Osteocyte (in vitro differentiated cells): ENCODE results near the gene RBMS3. TPM values are rescaled to one million over a fixed set of nuclear protein-coding genes. Genes with fewer than 3 reads are reported as not detected.
A peak's percentile ranks its signal among the peaks of the same experiment; 100 is the strongest.

Experiments used
- DNase-seq: peaks from one replicate; pipeline ENCODE4 v3.0.0; 2021; ENCODE audit warnings: mixed read lengths; ENCODE audit not compliant: unreplicated experiment; ENCODE audit errors: extremely low spot score
- H3K27ac Mint-ChIP-seq: one replicate; pipeline ENCODE4 v1.8.0; 2021; ENCODE audit warnings: mild to moderate bottlenecking, mixed read lengths; ENCODE audit not compliant: unreplicated experiment
- H3K27me3 Mint-ChIP-seq: one replicate; pipeline ENCODE4 v1.8.0; 2021; ENCODE audit warnings: mixed read lengths; ENCODE audit not compliant: unreplicated experiment
- H3K36me3 Mint-ChIP-seq: one replicate; pipeline ENCODE4 v1.8.0; 2021; ENCODE audit warnings: mixed read lengths; ENCODE audit not compliant: unreplicated experiment
- H3K4me1 Mint-ChIP-seq: one replicate; pipeline ENCODE4 v1.8.0; 2021; ENCODE audit warnings: mixed read lengths; ENCODE audit not compliant: unreplicated experiment
- H3K4me3 Mint-ChIP-seq: one replicate; pipeline ENCODE4 v1.8.0; 2021; ENCODE audit warnings: mild to moderate bottlenecking, moderate library complexity, mixed read lengths; ENCODE audit not compliant: unreplicated experiment
- H3K9me3 Mint-ChIP-seq: one replicate; pipeline ENCODE4 v1.8.0; 2021; ENCODE audit warnings: mixed read lengths; ENCODE audit not compliant: unreplicated experiment
- CTCF ChIP-seq: fragments of 200-600 bp; sonication (generic); IDR thresholded peaks from 2 replicates; pipeline ENCODE4 v1.5.0; 2021; ENCODE audit warnings: antibody characterized with exemption, mild to moderate bottlenecking, moderate library complexity
- total RNA-seq: library from RNA; stranded (reverse); gene quantifications from 2 replicates; pipeline ENCODE4 v1.2.1, GENCODE V29; 2021

The RBMS3 gene
- total RNA-seq, 1 donor from 2014 or later, result 64.2 TPM

GRCh38 chr3:29281094-29281343 lies 148 bp downstream of the RBMS3 start:
- Mint-ChIP-seq H3K36me3 (no peaks in the 10 kb centered on the region), H3K4me1 (peaks cover 37% of the 10 kb centered on the region), H3K4me3 (peak overlapping the region; percentile 94), H3K27me3 (no peaks in the 10 kb centered on the region), H3K27ac (peak overlapping the region; percentile 96), H3K9me3 (no peaks in the 10 kb centered on the region)
- no peak for DNase-seq
- no peak for TF ChIP-seq CTCF

- Mint-ChIP-seq H3K27me3 (no peaks in the 10 kb centered on the region), H3K4me1 (peaks cover 43% of the 10 kb centered on the region), H3K9me3 (no peaks in the 10 kb centered on the region), H3K4me3 (peak overlapping the region; percentile 94), H3K36me3 (no peaks in the 10 kb centered on the region), H3K27ac (peak overlapping the region; percentile 96)
- DNase-seq, result no peak
- no peak for TF ChIP-seq CTCF
Observed at GRCh38 chr3:29281344-29282241, 722 bp downstream of the RBMS3 start.

- H3K27me3 Mint-ChIP-seq, result no peaks in the 10 kb centered on the region
- peaks cover 52% of the 10 kb centered on the region for H3K4me1 Mint-ChIP-seq
- no peaks in the 10 kb centered on the region for H3K9me3 Mint-ChIP-seq
- H3K27ac Mint-ChIP-seq, result peak overlapping the region; percentile 96
- DNase-seq, result no peak
- peak overlapping the region; percentile 94 for H3K4me3 Mint-ChIP-seq
- no peak for TF ChIP-seq CTCF
- H3K36me3 Mint-ChIP-seq, result no peaks in the 10 kb centered on the region
Observed at GRCh38 chr3:29282427-29283230, 1.8 kb downstream of the RBMS3 start.

GRCh38 chr3:29283231-29284119 lies 2.6 kb downstream of the RBMS3 start:
- H3K4me3 Mint-ChIP-seq, result peak overlapping the region; percentile 94
- TF ChIP-seq CTCF, result no peak
- H3K4me1 Mint-ChIP-seq, result peaks cover 60% of the 10 kb centered on the region
- H3K27me3 Mint-ChIP-seq, result no peaks in the 10 kb centered on the region
- peak overlapping the region; percentile 96 for H3K27ac Mint-ChIP-seq
- DNase-seq, result no peak
- no peaks in the 10 kb centered on the region for H3K9me3 Mint-ChIP-seq
- no peaks in the 10 kb centered on the region for H3K36me3 Mint-ChIP-seq
